H9 (cell line): Measurements from ENCODE around the gene PLOD1. TPM values are rescaled to one million over a fixed set of nuclear protein-coding genes. Genes with fewer than 3 reads are reported as not detected.

Experiments
- DNase-seq: peaks from one replicate; pipeline ENCODE4 v3.0.0-alpha.2; 2017
- H2AFZ ChIP-seq: one replicate; pipeline ENCODE4 v1.6.1; 2013; ENCODE audit warnings: mild to moderate bottlenecking, low read length, control low read depth, moderate library complexity
- H2AK5ac ChIP-seq: 2 replicates; pipeline ENCODE4 v1.6.1; 2013; ENCODE audit warnings: low read length, control low read depth, mixed read lengths; ENCODE audit not compliant: insufficient read length
- H2BK120ac ChIP-seq: one replicate; pipeline ENCODE4 v1.6.1; 2013; ENCODE audit warnings: low read depth, mild to moderate bottlenecking, low read length, control low read depth, inconsistent platforms; ENCODE audit not compliant: poor library complexity, severe bottlenecking
- H2BK12ac ChIP-seq: 2 replicates; pipeline ENCODE4 v1.6.1; 2013; ENCODE audit warnings: low read length, control low read depth, mixed read lengths, low read depth; ENCODE audit not compliant: insufficient read length
- H2BK15ac ChIP-seq: 2 replicates; pipeline ENCODE4 v1.6.1; 2013; ENCODE audit warnings: low read depth, low read length, control low read depth
- H2BK20ac ChIP-seq: one replicate; pipeline ENCODE4 v1.6.1; 2013; ENCODE audit warnings: low read depth, mild to moderate bottlenecking, low read length, control low read depth, inconsistent platforms; ENCODE audit not compliant: poor library complexity, severe bottlenecking
- H2BK5ac ChIP-seq: 2 replicates; pipeline ENCODE4 v1.6.1; 2013; ENCODE audit warnings: low read length, control low read depth, mixed read lengths; ENCODE audit not compliant: insufficient read length
- H3K14ac ChIP-seq: 2 replicates; pipeline ENCODE4 v1.6.1; 2013; ENCODE audit warnings: low read length, control low read depth; ENCODE audit not compliant: insufficient read depth
- H3K18ac ChIP-seq: 2 replicates; pipeline ENCODE4 v1.6.1; 2013; ENCODE audit warnings: low read depth, mild to moderate bottlenecking, mixed read lengths, low read length, control low read depth; ENCODE audit not compliant: insufficient read length
- H3K23ac ChIP-seq: 2 replicates; pipeline ENCODE4 v1.6.1; 2013; ENCODE audit warnings: low read length, control low read depth, mixed read lengths, low read depth; ENCODE audit not compliant: insufficient read length
- H3K23me2 ChIP-seq: 2 replicates; pipeline ENCODE4 v1.6.1; 2013; ENCODE audit warnings: low read depth, mild to moderate bottlenecking, mixed read lengths, low read length, control low read depth; ENCODE audit not compliant: insufficient read length, poor library complexity, severe bottlenecking
- H3K27ac ChIP-seq: 2 replicates; pipeline ENCODE4 v1.5.1; 2013; ENCODE audit warnings: low read length, control low read depth, mixed read lengths, low read depth; ENCODE audit not compliant: insufficient read length
- H3K27me3 ChIP-seq: 2 replicates; pipeline ENCODE4 v1.6.1; 2013; ENCODE audit warnings: low read length, control low read depth, inconsistent platforms; ENCODE audit not compliant: insufficient read depth
- H3K4ac ChIP-seq: 2 replicates; pipeline ENCODE4 v1.6.1; 2013; ENCODE audit warnings: low read depth, mild to moderate bottlenecking, control low read depth, inconsistent platforms, low read length, moderate library complexity
- H3K4me1 ChIP-seq: 2 replicates; pipeline ENCODE4 v1.6.1; 2013; ENCODE audit warnings: low read length, control low read depth, inconsistent platforms; ENCODE audit not compliant: insufficient read depth
- H3K4me2 ChIP-seq: 2 replicates; pipeline ENCODE4 v1.6.1; 2013; ENCODE audit warnings: low read length, control low read depth, mixed read lengths; ENCODE audit not compliant: insufficient read length, insufficient read depth
- H3K56ac ChIP-seq: 2 replicates; pipeline ENCODE4 v1.6.1; 2013; ENCODE audit warnings: low read depth, mild to moderate bottlenecking, mixed read lengths, low read length, control low read depth; ENCODE audit not compliant: insufficient read length
- H3K79me1 ChIP-seq: 2 replicates; pipeline ENCODE4 v1.6.1; 2013; ENCODE audit warnings: low read depth, mild to moderate bottlenecking, moderate library complexity, low read length, control low read depth, inconsistent platforms; ENCODE audit not compliant: insufficient read depth, poor library complexity, severe bottlenecking
- H3K79me2 ChIP-seq: 2 replicates; pipeline ENCODE4 v1.6.1; 2013; ENCODE audit warnings: low read length, control low read depth, inconsistent platforms; ENCODE audit not compliant: insufficient read depth
- H3K9ac ChIP-seq: 2 replicates; pipeline ENCODE4 v1.6.1; 2013; ENCODE audit warnings: low read length, control low read depth, mixed read lengths; ENCODE audit not compliant: insufficient read length; ENCODE audit errors: extremely low read depth
- H3K9me3 ChIP-seq: one replicate; pipeline ENCODE4 v1.6.1; 2013; ENCODE audit warnings: low read depth, low read length, inconsistent platforms; ENCODE audit not compliant: control insufficient read depth
- H3T11ph ChIP-seq: one replicate; pipeline ENCODE4 v1.6.1; 2013; ENCODE audit warnings: mild to moderate bottlenecking, low read length, control low read depth, inconsistent platforms
- H4K20me1 ChIP-seq: one replicate; pipeline ENCODE4 v1.6.1; 2013; ENCODE audit not compliant: control insufficient read depth, insufficient read length, insufficient read depth
- H4K5ac ChIP-seq: 2 replicates; pipeline ENCODE4 v1.6.1; 2013; ENCODE audit warnings: low read depth, mild to moderate bottlenecking, mixed read lengths, low read length, control low read depth; ENCODE audit not compliant: insufficient read length
- H4K8ac ChIP-seq: replicated peaks from 2 replicates; pipeline ENCODE4 v1.6.1; 2013; ENCODE audit warnings: low read length, control low read depth, mixed read lengths, low read depth; ENCODE audit not compliant: insufficient read length
- H4K91ac ChIP-seq: 2 replicates; pipeline ENCODE4 v1.6.1; 2013; ENCODE audit warnings: low read depth, mild to moderate bottlenecking, moderate library complexity, mixed read lengths, low read length, control low read depth; ENCODE audit not compliant: insufficient read length
- H3K27ac Mint-ChIP-seq, 3 experiments: 2 replicates in 2 of 3; 3 replicates in 1 of 3; pipeline ENCODE4 v1.8.0; 2020 to 2021; ENCODE audit warnings: mixed read lengths in 3 of 3, mild to moderate bottlenecking in 1 of 3, moderate library complexity in 1 of 3
- H3K27me3 Mint-ChIP-seq: 2 replicates; pipeline ENCODE4 v1.8.0; 2021; ENCODE audit warnings: low read depth, mild to moderate bottlenecking, moderate library complexity, mixed read lengths
- H3K36me3 Mint-ChIP-seq, 3 experiments: 2 replicates in 2 of 3; 3 replicates in 1 of 3; pipeline ENCODE4 v1.8.0; 2020 to 2021; ENCODE audit warnings: low read depth in 3 of 3, mixed read lengths in 3 of 3; ENCODE audit not compliant: insufficient read depth in 1 of 3
- H3K4me1 Mint-ChIP-seq, 2 experiments: 2 replicates each; pipeline ENCODE4 v1.8.0; 2020; ENCODE audit warnings: mixed read lengths in 2 of 2
- H3K4me3 Mint-ChIP-seq, 2 experiments: 2 replicates in 1 of 2; 3 replicates in 1 of 2; pipeline ENCODE4 v1.8.0; 2020 to 2021; ENCODE audit warnings: mild to moderate bottlenecking in 2 of 2, mixed read lengths in 2 of 2, moderate library complexity in 1 of 2
- H3K9me3 Mint-ChIP-seq, 2 experiments: 2 replicates in 1 of 2; 3 replicates in 1 of 2; pipeline ENCODE4 v1.8.0; 2020; ENCODE audit warnings: mild to moderate bottlenecking in 2 of 2, mixed read lengths in 2 of 2, moderate library complexity in 1 of 2
- CTCF ChIP-seq: fragments of 200-600 bp; sonication (generic); conservative IDR thresholded peaks from 3 replicates; pipeline ENCODE4 v1.8.0; 2021; ENCODE audit warnings: antibody characterized with exemption, mild to moderate bottlenecking
- WGBS: extraction: QIAGEN DNeasy Blood & Tissue Kit; methylation state at CpG from one replicate; pipeline ENCODE4 v1.1.7; 2013; ENCODE audit warnings: missing lambda C conversion rate, low lambda C conversion rate, mixed read lengths; ENCODE audit not compliant: insufficient read length; ENCODE audit errors: extremely low coverage; 5-methylcytosine and 5-hydroxymethylcytosine counted together
- total RNA-seq: library from RNA; stranded (reverse); gene quantifications from 2 replicates; pipeline ENCODE4 v1.2.1, GENCODE V29; 2021

Gene PLOD1
- total RNA-seq, 1 experiment from 2014 or later = 57.0 TPM

GRCh38 chr1:11960715-11961114, 26.2 kb downstream of the PLOD1 start:
- Histone ChIP-seq H3K27me3 (no peaks in the 10 kb centered on the region), H3K14ac (no peak overlapping the region), H3K9ac (no peak overlapping the region), H2BK5ac (no peak overlapping the region), H3T11ph (no peak overlapping the region), H3K79me2 (no peaks in the 10 kb centered on the region), H4K91ac (no peak overlapping the region), H2BK20ac (no peak overlapping the region), H4K8ac (no peak overlapping the region), H3K79me1 (no peaks in the 10 kb centered on the region), H2AFZ (no peak overlapping the region), H3K9me3 (no peaks in the 10 kb centered on the region), H2BK120ac (no peak overlapping the region), H3K27ac (no peak overlapping the region), H2AK5ac (no peak overlapping the region), H3K56ac (no peak overlapping the region), H3K4me1 (no peaks in the 10 kb centered on the region), H3K18ac (no peak overlapping the region), H4K20me1 (no peaks in the 10 kb centered on the region), H3K4me2 (no peak overlapping the region), H4K5ac (no peak overlapping the region), H3K23me2 (no peaks in the 10 kb centered on the region), H3K4ac (no peak overlapping the region), H2BK15ac (no peak overlapping the region), H3K23ac (no peak overlapping the region), H2BK12ac (no peak overlapping the region)
- no peak overlapping the region for H3K4me3 Mint-ChIP-seq
- H3K27ac Mint-ChIP-seq = no peak overlapping the region
- H3K4me1 Mint-ChIP-seq = no peaks in the 10 kb centered on the region
- peaks cover 16 to 55% (median 47%) of the 10 kb centered on the region in 3 experiments; a peak in 6 of 7 replicates for H3K36me3 Mint-ChIP-seq
- H3K27me3 Mint-ChIP-seq = no peaks in the 10 kb centered on the region
- TF ChIP-seq CTCF = no peak
- H3K9me3 Mint-ChIP-seq = no peaks in the 10 kb centered on the region
- WGBS = no CpG with 5 or more reads among the region's 6 CpGs
- no peak for DNase-seq
